ENCODE data around the gene DCLK2.

- no peak for TF ChIP-seq CTCF (IDR thresholded peaks at IDR 0.05)
- TF ChIP-seq POLR2A (IDR thresholded peaks at IDR 0.05), result no peak
Measured at GRCh38 chr4:150098214-150098613, 20.0 kb downstream of the DCLK2 start.
